K562 (cell line): ENCODE measurements around the gene SIRT7. TPM values are rescaled to one million over a fixed set of nuclear protein-coding genes. Genes with fewer than 3 reads are reported as not detected.
A peak's percentile ranks its signal among the peaks of the same experiment; 100 is the strongest.

Source experiments
- BCL6 ChIP-seq: fragments of 250-450 bp; sonication (Bioruptor Pico); IDR thresholded peaks from 2 replicates; pipeline ENCODE4 v1.4.0; 2020
- BCOR ChIP-seq: fragments of 450-650 bp; IDR thresholded peaks from 2 replicates; pipeline ENCODE4 v1.6.1; 2016
- BMI1 ChIP-seq: fragments of 150-350 bp; IDR thresholded peaks from 2 replicates; pipeline ENCODE4 v1.6.1; 2014; ENCODE audit warnings: low read length
- BRD4 ChIP-seq: fragments of 200-600 bp; sonication (generic); IDR thresholded peaks from 2 replicates; pipeline ENCODE4 v1.6.1; 2017; ENCODE audit warnings: inconsistent platforms
- CBX1 ChIP-seq: sonication (generic); IDR thresholded peaks from 2 replicates; pipeline ENCODE4 v1.6.1; 2016; ENCODE audit warnings: antibody characterized with exemption, low read depth, mild to moderate bottlenecking
- CBX2 ChIP-seq: fragments of 200-600 bp; sonication (generic); IDR thresholded peaks from one replicate; pipeline ENCODE4 v1.6.1; 2012; ENCODE audit warnings: mild to moderate bottlenecking, low read length, inconsistent platforms; ENCODE audit not compliant: insufficient read depth, poor library complexity, severe bottlenecking
- DACH1 ChIP-seq: fragments of 450-650 bp; IDR thresholded peaks from 2 replicates; pipeline ENCODE4 v1.6.1; 2018; ENCODE audit not compliant: partially characterized antibody
- DMBX1 ChIP-seq: fragments of 250-450 bp; sonication (Bioruptor Pico); IDR thresholded peaks from 2 replicates; pipeline ENCODE4 v1.8.0; 2022; ENCODE audit warnings: inconsistent platforms, mild to moderate bottlenecking, moderate library complexity, borderline replicate concordance
- GTF2B ChIP-seq: IDR thresholded peaks from 2 replicates; pipeline ENCODE4 v1.6.1; 2011; ENCODE audit not compliant: insufficient read length; ENCODE audit errors: extremely low read depth
- HNRNPUL1 ChIP-seq: fragments of 200-400 bp; formaldehyde crosslinking; IDR thresholded peaks from 2 replicates; pipeline ENCODE4 v1.6.1; 2017; ENCODE audit warnings: low read length
- LARP7 ChIP-seq: fragments of 450-650 bp; IDR thresholded peaks from 2 replicates; pipeline ENCODE4 v1.6.1; 2016
- MAFG ChIP-seq: fragments of 450-650 bp; conservative IDR thresholded peaks from 2 replicates; pipeline ENCODE4 v1.6.1; 2016; ENCODE audit warnings: missing genetic modification characterization, missing compliant biosample characterization
- NCOA4 ChIP-seq: fragments of 450-650 bp; IDR thresholded peaks from 2 replicates; pipeline ENCODE4 v1.6.1; 2018; ENCODE audit warnings: mild to moderate bottlenecking; ENCODE audit not compliant: partially characterized antibody
- PHTF2 ChIP-seq: fragments of 250-450 bp; sonication (Bioruptor Pico); IDR thresholded peaks from 2 replicates; pipeline ENCODE4 v1.5.0; 2021; ENCODE audit warnings: mild to moderate bottlenecking
- RBM22 ChIP-seq: fragments of 200-400 bp; formaldehyde crosslinking; IDR thresholded peaks from 2 replicates; pipeline ENCODE4 v1.6.1; 2018; ENCODE audit warnings: low read length, low read depth; ENCODE audit not compliant: poor library complexity, severe bottlenecking
- SIN3B ChIP-seq: fragments of 450-650 bp; IDR thresholded peaks from 2 replicates; pipeline ENCODE4 v1.6.1; 2017; ENCODE audit warnings: low read depth, mild to moderate bottlenecking, moderate library complexity
- SNRNP70 ChIP-seq: fragments of 200-400 bp; formaldehyde crosslinking; optimal IDR thresholded peaks from 2 replicates; pipeline ENCODE3; 2017; ENCODE audit warnings: low read depth, low read length
- SP1 ChIP-seq: sonication (generic); formaldehyde crosslinking; IDR thresholded peaks from 2 replicates; pipeline ENCODE4 v1.8.1; 2022; ENCODE audit warnings: mild to moderate bottlenecking, missing genetic modification reagents
- TGIF2 ChIP-seq: sonication (generic); formaldehyde crosslinking; IDR thresholded peaks from 2 replicates; pipeline ENCODE4 v1.8.1; 2022; ENCODE audit warnings: mild to moderate bottlenecking, missing genetic modification reagents, moderate library complexity
- ZBTB49 ChIP-seq: sonication (generic); formaldehyde crosslinking; IDR thresholded peaks from 2 replicates; pipeline ENCODE4 v1.8.0; 2022; ENCODE audit warnings: missing genetic modification reagents, mild to moderate bottlenecking, borderline replicate concordance
- ZBTB8A ChIP-seq: fragments of 450-650 bp; IDR thresholded peaks from 2 replicates; pipeline ENCODE4 v1.6.1; 2018; ENCODE audit warnings: mild to moderate bottlenecking, moderate library complexity; ENCODE audit not compliant: partially characterized antibody
- ZNF232 ChIP-seq: sonication (generic); formaldehyde crosslinking; IDR thresholded peaks from 2 replicates; pipeline ENCODE4 v1.8.0; 2022; ENCODE audit warnings: mild to moderate bottlenecking, missing genetic modification reagents
- ZNF253 ChIP-seq: fragments of 250-450 bp; sonication (Bioruptor Pico); conservative IDR thresholded peaks from 2 replicates; pipeline ENCODE4 v1.6.1; 2021; ENCODE audit warnings: mild to moderate bottlenecking
- ZNF696 ChIP-seq: fragments of 250-450 bp; sonication (Bioruptor Pico); conservative IDR thresholded peaks from 2 replicates; pipeline ENCODE4 v1.4.0; 2020; ENCODE audit warnings: mild to moderate bottlenecking, moderate library complexity
- ZNF707 ChIP-seq: fragments of 250-450 bp; sonication (Bioruptor Pico); conservative IDR thresholded peaks from 2 replicates; pipeline ENCODE4 v1.8.0; 2022; ENCODE audit warnings: inconsistent platforms, mild to moderate bottlenecking, moderate library complexity
- ZNF77 ChIP-seq: fragments of 250-450 bp; sonication (Bioruptor Pico); IDR thresholded peaks from 2 replicates; pipeline ENCODE4 v1.5.0; 2020
- ZNF778 ChIP-seq: fragments of 450-650 bp; formaldehyde crosslinking; IDR thresholded peaks from 2 replicates; pipeline ENCODE4 v1.4.0; 2020; ENCODE audit warnings: mild to moderate bottlenecking, moderate library complexity
- ZNF780A ChIP-seq: fragments of 250-450 bp; sonication (Bioruptor Pico); IDR thresholded peaks from 2 replicates; pipeline ENCODE4 v1.5.0; 2021; ENCODE audit warnings: mild to moderate bottlenecking
- ZNF830 ChIP-seq: fragments of 250-450 bp; sonication (Bioruptor Pico); IDR thresholded peaks from 2 replicates; pipeline ENCODE4 v1.5.0; 2021; ENCODE audit warnings: mild to moderate bottlenecking
- polyA plus RNA-seq, 8 experiments: library from polyadenylated mRNA; depleted of rRNA in 4 of 8; stranded (reverse) in 5 of 8; unstranded in 3 of 8; fragments of >200 nt; fragmentation: Nextera tagmentation in 2 of 8; fragmentation: Illumina TruSeq in 1 of 8; extraction: Ambion mirVana in 2 of 8; extraction: Trizol in 1 of 8; gene quantifications; 2 replicates each; pipeline versions ENCODE4 v1.2.1 to v1.2.3, GENCODE V29; 2011 to 2014; ENCODE audit warnings: inconsistent platforms in 1 of 8, missing spikeins in 1 of 8
- total RNA-seq, 7 experiments: library from RNA; depleted of rRNA in 6 of 7; stranded (reverse); fragments of >200 nt in 6 of 7; fragmentation: Illumina TruSeq in 2 of 7; extraction: Trizol in 2 of 7; gene quantifications; 2 replicates each; pipeline versions ENCODE4 v1.2.1 to v1.2.3, GENCODE V29; 2011 to 2021; ENCODE audit warnings: low replicate concordance in 1 of 7

The SIRT7 gene
- total and polyA plus RNA-seq, 9 of the 15 experiments (the other 6 are each of a cell fraction or from before 2014, with no cell fraction given) = 1.6 to 54.8 (median 20.3) TPM

- TF ChIP-seq DMBX1 (no peak), CBX1 (no peak), ZNF253 (CRISPR knock-in tag) (no peak), ZNF232 (CRISPR knock-in tag) (no peak), ZNF830 (CRISPR knock-in tag) (no peak), ZNF696 (no peak), SIN3B (peak; percentile 82), SNRNP70 (no peak), RBM22 (peak; percentile 82), SP1 (CRISPR knock-in tag) (no peak), ZNF778 (no peak), GTF2B (no peak), PHTF2 (CRISPR knock-in tag) (no peak), ZBTB49 (no peak), ZBTB8A (no peak), BRD4 (no peak), HNRNPUL1 (no peak), BMI1 (no peak), LARP7 (no peak), TGIF2 (CRISPR knock-in tag) (no peak), BCL6 (CRISPR knock-in tag) (no peak), CBX2 (no peak), ZNF77 (no peak), DACH1 (no peak), BCOR (no peak), ZNF780A (CRISPR knock-in tag) (no peak), MAFG (tag) (no peak), ZNF707 (no peak), NCOA4 (no peak)
Measured at GRCh38 chr17:81917565-81918332, at the start of gene SIRT7 (continued).
